DND-41 (cell line): Measurements from ENCODE around the gene PHKG2.

Source experiments
- CTCF ChIP-seq: IDR thresholded peaks from 2 replicates; pipeline ENCODE4 v1.5.1; 2012; ENCODE audit warnings: borderline replicate concordance, low read length, moderate library complexity, mild to moderate bottlenecking; ENCODE audit not compliant: poor library complexity, severe bottlenecking; ENCODE audit errors: extremely low read depth
- EZH2 ChIP-seq: IDR thresholded peaks from 3 replicates; pipeline ENCODE4 v1.6.1; 2012; ENCODE audit warnings: borderline replicate concordance, low read depth, mild to moderate bottlenecking, moderate library complexity, low read length, inconsistent platforms; ENCODE audit not compliant: severe bottlenecking

GRCh38 chr16:30774367-30775130, 26.3 kb downstream of the PHKG2 start:
- no peak for TF ChIP-seq CTCF
- TF ChIP-seq EZH2: no peak
